ENCODE data around the gene RPTOR. TPM values are rescaled to one million over a fixed set of nuclear protein-coding genes. Genes with fewer than 3 reads are reported as not detected.

RPTOR gene
- total and polyA plus RNA-seq, 4 donors: 12.4 to 46.1 (median 29.7) TPM

- no peak overlapping the region for H3K4me3 ChIP-seq
- peaks cover 0 to 27% (median 4%) of the 10 kb centered on the region in 5 donors for H3K4me1 ChIP-seq (ENCODE audit: control insufficient read depth in 5 of 5, insufficient read depth in 5 of 5, low read length in 5 of 5)
- H3K27ac ChIP-seq (ENCODE audit: low read depth in 1 of 2, low read length in 1 of 2): no peak overlapping the region
- H3K9ac ChIP-seq (ENCODE audit: insufficient read depth in 1 of 2, low read length in 2 of 2): no peak overlapping the region
- 94 to 98% methylated on average over 3 of the region's 3 CpGs for WGBS, 2 donors
- DNase-seq (no peak), ATAC-seq (ENCODE audit: insufficient read depth, low FRiP score) (no peak)
- H3K9me3 ChIP-seq (ENCODE audit: control insufficient read depth in 4 of 4, insufficient read depth in 3 of 4, low read length in 3 of 4): no peaks in the 10 kb centered on the region
- H3K36me3 ChIP-seq (ENCODE audit: control insufficient read depth in 4 of 4, insufficient read depth in 4 of 4, low read length in 4 of 4): peaks cover 0 to 5% (median 2%) of the 10 kb centered on the region in 4 donors
- no peaks in the 10 kb centered on the region for H3K27me3 ChIP-seq (ENCODE audit: control insufficient read depth in 3 of 3, insufficient read depth in 3 of 3, low read length in 2 of 3)
- no peak for TF ChIP-seq CTCF (IDR thresholded peaks at IDR 0.05; ENCODE audit: control extremely low read depth, extremely low read depth)
Measured at GRCh38 chr17:80749611-80750010, 205.0 kb downstream of the RPTOR start.

GRCh38 chr17:80750263-80750662, 205.6 kb downstream of the RPTOR start:
- 46 to 53% methylated on average over 14 of the region's 14 CpGs for WGBS, 2 donors
- H3K9me3 ChIP-seq (ENCODE audit: control insufficient read depth in 4 of 4, insufficient read depth in 3 of 4, low read length in 3 of 4): peaks cover 0 to 1% (median 0%) of the 10 kb centered on the region in 4 donors
- ATAC-seq (ENCODE audit: insufficient read depth, low FRiP score) (no peak), DNase-seq (peak in 1 of 3 donors; percentile 42)
- no peak for TF ChIP-seq CTCF (IDR thresholded peaks at IDR 0.05; ENCODE audit: control extremely low read depth, extremely low read depth)
- no peak overlapping the region for H3K4me3 ChIP-seq
- H3K27me3 ChIP-seq (ENCODE audit: control insufficient read depth in 3 of 3, insufficient read depth in 3 of 3, low read length in 2 of 3): no peaks in the 10 kb centered on the region
- peak overlapping the region in 1 of 2 donors; percentile 53 for H3K9ac ChIP-seq (ENCODE audit: insufficient read depth in 1 of 2, low read length in 2 of 2)
- H3K27ac ChIP-seq (ENCODE audit: low read depth in 1 of 2, low read length in 1 of 2): peak overlapping the region in 1 of 2 donors; percentile 50
- H3K4me1 ChIP-seq (ENCODE audit: control insufficient read depth in 5 of 5, insufficient read depth in 5 of 5, low read length in 5 of 5): peaks cover 0 to 21% (median 0%) of the 10 kb centered on the region in 5 donors
- H3K36me3 ChIP-seq (ENCODE audit: control insufficient read depth in 4 of 4, insufficient read depth in 4 of 4, low read length in 4 of 4): peaks cover 0 to 8% (median 3%) of the 10 kb centered on the region in 4 donors

- WGBS, 2 donors: 84 to 88% methylated on average over 30 of the region's 30 CpGs
- ATAC-seq (ENCODE audit: insufficient read depth, low FRiP score) (no peak), DNase-seq (peak; percentile 37 to 75 (median 41))
- peaks cover 0 to 1% (median 0%) of the 10 kb centered on the region in 4 donors for H3K9me3 ChIP-seq (ENCODE audit: control insufficient read depth in 4 of 4, insufficient read depth in 3 of 4, low read length in 3 of 4)
- peaks cover 0 to 18% (median 0%) of the 10 kb centered on the region in 5 donors for H3K4me1 ChIP-seq (ENCODE audit: control insufficient read depth in 5 of 5, insufficient read depth in 5 of 5, low read length in 5 of 5)
- no peaks in the 10 kb centered on the region for H3K27me3 ChIP-seq (ENCODE audit: control insufficient read depth in 3 of 3, insufficient read depth in 3 of 3, low read length in 2 of 3)
- peaks cover 0 to 11% (median 3%) of the 10 kb centered on the region in 4 donors for H3K36me3 ChIP-seq (ENCODE audit: control insufficient read depth in 4 of 4, insufficient read depth in 4 of 4, low read length in 4 of 4)
- H3K9ac ChIP-seq (ENCODE audit: insufficient read depth in 1 of 2, low read length in 2 of 2): no peak overlapping the region
- peak overlapping the region in 1 of 2 donors; percentile 76 for H3K27ac ChIP-seq (ENCODE audit: low read depth in 1 of 2, low read length in 1 of 2)
- H3K4me3 ChIP-seq: no peak overlapping the region
- no peak for TF ChIP-seq CTCF (IDR thresholded peaks at IDR 0.05; ENCODE audit: control extremely low read depth, extremely low read depth)
Measured at GRCh38 chr17:80751070-80751945, 206.7 kb downstream of the RPTOR start.

Data from lung (tissue), 12 donors.